Loucy (cell line): Measurements from ENCODE around the gene ZBTB16.

Source experiments
- CTCF ChIP-seq: fragments of 200-600 bp; sonication (generic); conservative IDR thresholded peaks from 2 replicates; pipeline ENCODE4 v1.5.1; 2014; ENCODE audit warnings: mild to moderate bottlenecking, antibody characterized with exemption, low read length
- EZH2phosphoT487 ChIP-seq: fragments of 200-600 bp; IDR thresholded peaks from 2 replicates; pipeline ENCODE4 v1.6.1; 2018; ENCODE audit warnings: antibody characterized with exemption, mild to moderate bottlenecking, moderate library complexity, borderline replicate concordance

- no peak for TF ChIP-seq CTCF
- no peak for TF ChIP-seq EZH2phosphoT487
Observed at GRCh38 chr11:114010931-114011330, 48.6 kb upstream of the ZBTB16 start.
